H9 (cell line): ENCODE data around the gene ASAP3. TPM values are rescaled to one million over a fixed set of nuclear protein-coding genes. Genes with fewer than 3 reads are reported as not detected.

Source experiments
- DNase-seq: peaks from one replicate; pipeline ENCODE4 v3.0.0-alpha.2; 2017
- H2AFZ ChIP-seq: one replicate; pipeline ENCODE4 v1.6.1; 2013; ENCODE audit warnings: mild to moderate bottlenecking, low read length, control low read depth, moderate library complexity
- H2AK5ac ChIP-seq: 2 replicates; pipeline ENCODE4 v1.6.1; 2013; ENCODE audit warnings: low read length, control low read depth, mixed read lengths; ENCODE audit not compliant: insufficient read length
- H2BK120ac ChIP-seq: one replicate; pipeline ENCODE4 v1.6.1; 2013; ENCODE audit warnings: low read depth, mild to moderate bottlenecking, low read length, control low read depth, inconsistent platforms; ENCODE audit not compliant: poor library complexity, severe bottlenecking
- H2BK12ac ChIP-seq: 2 replicates; pipeline ENCODE4 v1.6.1; 2013; ENCODE audit warnings: low read length, control low read depth, mixed read lengths, low read depth; ENCODE audit not compliant: insufficient read length
- H2BK15ac ChIP-seq: 2 replicates; pipeline ENCODE4 v1.6.1; 2013; ENCODE audit warnings: low read depth, low read length, control low read depth
- H2BK20ac ChIP-seq: one replicate; pipeline ENCODE4 v1.6.1; 2013; ENCODE audit warnings: low read depth, mild to moderate bottlenecking, low read length, control low read depth, inconsistent platforms; ENCODE audit not compliant: poor library complexity, severe bottlenecking
- H2BK5ac ChIP-seq: 2 replicates; pipeline ENCODE4 v1.6.1; 2013; ENCODE audit warnings: low read length, control low read depth, mixed read lengths; ENCODE audit not compliant: insufficient read length
- H3K14ac ChIP-seq: 2 replicates; pipeline ENCODE4 v1.6.1; 2013; ENCODE audit warnings: low read length, control low read depth; ENCODE audit not compliant: insufficient read depth
- H3K18ac ChIP-seq: 2 replicates; pipeline ENCODE4 v1.6.1; 2013; ENCODE audit warnings: low read depth, mild to moderate bottlenecking, mixed read lengths, low read length, control low read depth; ENCODE audit not compliant: insufficient read length
- H3K23ac ChIP-seq: 2 replicates; pipeline ENCODE4 v1.6.1; 2013; ENCODE audit warnings: low read length, control low read depth, mixed read lengths, low read depth; ENCODE audit not compliant: insufficient read length
- H3K23me2 ChIP-seq: 2 replicates; pipeline ENCODE4 v1.6.1; 2013; ENCODE audit warnings: low read depth, mild to moderate bottlenecking, mixed read lengths, low read length, control low read depth; ENCODE audit not compliant: insufficient read length, poor library complexity, severe bottlenecking
- H3K27ac ChIP-seq: 2 replicates; pipeline ENCODE4 v1.5.1; 2013; ENCODE audit warnings: low read length, control low read depth, mixed read lengths, low read depth; ENCODE audit not compliant: insufficient read length
- H3K27me3 ChIP-seq: 2 replicates; pipeline ENCODE4 v1.6.1; 2013; ENCODE audit warnings: low read length, control low read depth, inconsistent platforms; ENCODE audit not compliant: insufficient read depth
- H3K4ac ChIP-seq: 2 replicates; pipeline ENCODE4 v1.6.1; 2013; ENCODE audit warnings: low read depth, mild to moderate bottlenecking, control low read depth, inconsistent platforms, low read length, moderate library complexity
- H3K4me1 ChIP-seq: 2 replicates; pipeline ENCODE4 v1.6.1; 2013; ENCODE audit warnings: low read length, control low read depth, inconsistent platforms; ENCODE audit not compliant: insufficient read depth
- H3K4me2 ChIP-seq: 2 replicates; pipeline ENCODE4 v1.6.1; 2013; ENCODE audit warnings: low read length, control low read depth, mixed read lengths; ENCODE audit not compliant: insufficient read length, insufficient read depth
- H3K56ac ChIP-seq: 2 replicates; pipeline ENCODE4 v1.6.1; 2013; ENCODE audit warnings: low read depth, mild to moderate bottlenecking, mixed read lengths, low read length, control low read depth; ENCODE audit not compliant: insufficient read length
- H3K79me1 ChIP-seq: 2 replicates; pipeline ENCODE4 v1.6.1; 2013; ENCODE audit warnings: low read depth, mild to moderate bottlenecking, moderate library complexity, low read length, control low read depth, inconsistent platforms; ENCODE audit not compliant: insufficient read depth, poor library complexity, severe bottlenecking
- H3K79me2 ChIP-seq: 2 replicates; pipeline ENCODE4 v1.6.1; 2013; ENCODE audit warnings: low read length, control low read depth, inconsistent platforms; ENCODE audit not compliant: insufficient read depth
- H3K9ac ChIP-seq: 2 replicates; pipeline ENCODE4 v1.6.1; 2013; ENCODE audit warnings: low read length, control low read depth, mixed read lengths; ENCODE audit not compliant: insufficient read length; ENCODE audit errors: extremely low read depth
- H3K9me3 ChIP-seq: one replicate; pipeline ENCODE4 v1.6.1; 2013; ENCODE audit warnings: low read depth, low read length, inconsistent platforms; ENCODE audit not compliant: control insufficient read depth
- H3T11ph ChIP-seq: one replicate; pipeline ENCODE4 v1.6.1; 2013; ENCODE audit warnings: mild to moderate bottlenecking, low read length, control low read depth, inconsistent platforms
- H4K20me1 ChIP-seq: one replicate; pipeline ENCODE4 v1.6.1; 2013; ENCODE audit not compliant: control insufficient read depth, insufficient read length, insufficient read depth
- H4K5ac ChIP-seq: 2 replicates; pipeline ENCODE4 v1.6.1; 2013; ENCODE audit warnings: low read depth, mild to moderate bottlenecking, mixed read lengths, low read length, control low read depth; ENCODE audit not compliant: insufficient read length
- H4K8ac ChIP-seq: replicated peaks from 2 replicates; pipeline ENCODE4 v1.6.1; 2013; ENCODE audit warnings: low read length, control low read depth, mixed read lengths, low read depth; ENCODE audit not compliant: insufficient read length
- H4K91ac ChIP-seq: 2 replicates; pipeline ENCODE4 v1.6.1; 2013; ENCODE audit warnings: low read depth, mild to moderate bottlenecking, moderate library complexity, mixed read lengths, low read length, control low read depth; ENCODE audit not compliant: insufficient read length
- H3K27ac Mint-ChIP-seq, 3 experiments: 2 replicates in 2 of 3; 3 replicates in 1 of 3; pipeline ENCODE4 v1.8.0; 2020 to 2021; ENCODE audit warnings: mixed read lengths in 3 of 3, mild to moderate bottlenecking in 1 of 3, moderate library complexity in 1 of 3
- H3K27me3 Mint-ChIP-seq: 2 replicates; pipeline ENCODE4 v1.8.0; 2021; ENCODE audit warnings: low read depth, mild to moderate bottlenecking, moderate library complexity, mixed read lengths
- H3K36me3 Mint-ChIP-seq, 3 experiments: 2 replicates in 2 of 3; 3 replicates in 1 of 3; pipeline ENCODE4 v1.8.0; 2020 to 2021; ENCODE audit warnings: low read depth in 3 of 3, mixed read lengths in 3 of 3; ENCODE audit not compliant: insufficient read depth in 1 of 3
- H3K4me1 Mint-ChIP-seq, 2 experiments: 2 replicates each; pipeline ENCODE4 v1.8.0; 2020; ENCODE audit warnings: mixed read lengths in 2 of 2
- H3K4me3 Mint-ChIP-seq, 2 experiments: 2 replicates in 1 of 2; 3 replicates in 1 of 2; pipeline ENCODE4 v1.8.0; 2020 to 2021; ENCODE audit warnings: mild to moderate bottlenecking in 2 of 2, mixed read lengths in 2 of 2, moderate library complexity in 1 of 2
- H3K9me3 Mint-ChIP-seq, 2 experiments: 2 replicates in 1 of 2; 3 replicates in 1 of 2; pipeline ENCODE4 v1.8.0; 2020; ENCODE audit warnings: mild to moderate bottlenecking in 2 of 2, mixed read lengths in 2 of 2, moderate library complexity in 1 of 2
- WGBS: extraction: QIAGEN DNeasy Blood & Tissue Kit; methylation state at CpG from one replicate; pipeline ENCODE4 v1.1.7; 2013; ENCODE audit warnings: missing lambda C conversion rate, low lambda C conversion rate, mixed read lengths; ENCODE audit not compliant: insufficient read length; ENCODE audit errors: extremely low coverage; 5-methylcytosine and 5-hydroxymethylcytosine counted together
- total RNA-seq: library from RNA; stranded (reverse); gene quantifications from 2 replicates; pipeline ENCODE4 v1.2.1, GENCODE V29; 2021
- TF ChIP-seq, protein P1 (sequence below): fragments of 200-600 bp; sonication (generic); conservative IDR thresholded peaks from 3 replicates; pipeline ENCODE4 v1.8.0; 2021; ENCODE audit warnings: antibody characterized with exemption, mild to moderate bottlenecking

Gene ASAP3
- total RNA-seq, 1 experiment from 2014 or later: 26.7 TPM

GRCh38 chr1:23515905-23516304 is 31.9 kb upstream of the ASAP3 start:
- no peaks in the 10 kb centered on the region; the same call in 1 of the 2 replicates for H3K27me3 Mint-ChIP-seq
- no peak overlapping the region for H3K9ac ChIP-seq
- H3K14ac ChIP-seq: no peak overlapping the region
- H3K9me3 ChIP-seq: no peaks in the 10 kb centered on the region
- peaks cover 11 to 35% (median 33%) of the 10 kb centered on the region in 3 experiments; a peak in 6 of 7 replicates for H3K36me3 Mint-ChIP-seq
- no peaks in the 10 kb centered on the region for H3K4me1 ChIP-seq
- no peak overlapping the region for H3T11ph ChIP-seq
- no CpG with 5 or more reads among the region's 4 CpGs for WGBS
- H3K23ac ChIP-seq: no peak overlapping the region
- no peaks in the 10 kb centered on the region for H3K9me3 Mint-ChIP-seq
- H3K27me3 ChIP-seq: no peaks in the 10 kb centered on the region
- no peaks in the 10 kb centered on the region for H4K20me1 ChIP-seq
- H2BK15ac ChIP-seq: no peak overlapping the region
- no peak overlapping the region for H3K4ac ChIP-seq
- DNase-seq: no peak
- no peak overlapping the region for H2BK12ac ChIP-seq
- H4K91ac ChIP-seq: no peak overlapping the region
- no peak overlapping the region for H3K18ac ChIP-seq
- no peak overlapping the region for H2BK20ac ChIP-seq
- H3K27ac ChIP-seq: no peak overlapping the region
- H3K4me3 Mint-ChIP-seq: no peak overlapping the region; a peak in 1 of 5 replicates
- H2BK5ac ChIP-seq: no peak overlapping the region
- H3K4me2 ChIP-seq: no peak overlapping the region
- TF ChIP-seq, protein P1, sequence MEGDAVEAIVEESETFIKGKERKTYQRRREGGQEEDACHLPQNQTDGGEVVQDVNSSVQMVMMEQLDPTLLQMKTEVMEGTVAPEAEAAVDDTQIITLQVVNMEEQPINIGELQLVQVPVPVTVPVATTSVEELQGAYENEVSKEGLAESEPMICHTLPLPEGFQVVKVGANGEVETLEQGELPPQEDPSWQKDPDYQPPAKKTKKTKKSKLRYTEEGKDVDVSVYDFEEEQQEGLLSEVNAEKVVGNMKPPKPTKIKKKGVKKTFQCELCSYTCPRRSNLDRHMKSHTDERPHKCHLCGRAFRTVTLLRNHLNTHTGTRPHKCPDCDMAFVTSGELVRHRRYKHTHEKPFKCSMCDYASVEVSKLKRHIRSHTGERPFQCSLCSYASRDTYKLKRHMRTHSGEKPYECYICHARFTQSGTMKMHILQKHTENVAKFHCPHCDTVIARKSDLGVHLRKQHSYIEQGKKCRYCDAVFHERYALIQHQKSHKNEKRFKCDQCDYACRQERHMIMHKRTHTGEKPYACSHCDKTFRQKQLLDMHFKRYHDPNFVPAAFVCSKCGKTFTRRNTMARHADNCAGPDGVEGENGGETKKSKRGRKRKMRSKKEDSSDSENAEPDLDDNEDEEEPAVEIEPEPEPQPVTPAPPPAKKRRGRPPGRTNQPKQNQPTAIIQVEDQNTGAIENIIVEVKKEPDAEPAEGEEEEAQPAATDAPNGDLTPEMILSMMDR: no peak
- H4K8ac ChIP-seq: no peak overlapping the region
- H3K23me2 ChIP-seq: no peaks in the 10 kb centered on the region
- no peaks in the 10 kb centered on the region for H3K79me1 ChIP-seq
- H2AK5ac ChIP-seq: no peak overlapping the region
- no peak overlapping the region for H3K27ac Mint-ChIP-seq
- no peak overlapping the region for H4K5ac ChIP-seq
- H2AFZ ChIP-seq: no peak overlapping the region
- no peak overlapping the region for H2BK120ac ChIP-seq
- no peaks in the 10 kb centered on the region for H3K4me1 Mint-ChIP-seq
- no peaks in the 10 kb centered on the region for H3K79me2 ChIP-seq
- no peak overlapping the region for H3K56ac ChIP-seq
